ENCODE results near the gene ATG13.
"Not testable (repeated sequence)": the region's sequence is repeated elsewhere in the genome, so short reads cannot be mapped to it uniquely, and the experiment has no call there.

The ATG13 gene

DNA sequence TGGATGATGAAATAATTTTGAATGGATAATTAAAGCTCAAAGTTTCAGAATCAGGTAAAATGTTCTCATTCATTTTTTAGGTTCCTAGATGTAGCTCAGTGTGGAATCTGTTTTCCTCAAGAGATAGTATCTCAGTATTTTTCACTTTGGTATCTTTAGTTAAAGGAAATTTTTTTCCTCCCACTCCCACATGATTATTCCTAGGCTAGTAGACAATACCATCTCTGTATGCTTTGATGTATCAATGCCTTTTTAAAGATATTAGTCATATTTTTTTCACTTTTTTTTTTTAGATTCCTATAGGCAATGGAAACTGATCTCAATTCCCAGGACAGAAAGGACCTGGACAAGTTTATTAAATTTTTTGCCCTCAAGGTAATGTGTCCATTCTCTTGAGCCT, 26.6 kb downstream of the ATG13 start:
- no peak for DNase-seq (ENCODE audit: low spot score)

DNA sequence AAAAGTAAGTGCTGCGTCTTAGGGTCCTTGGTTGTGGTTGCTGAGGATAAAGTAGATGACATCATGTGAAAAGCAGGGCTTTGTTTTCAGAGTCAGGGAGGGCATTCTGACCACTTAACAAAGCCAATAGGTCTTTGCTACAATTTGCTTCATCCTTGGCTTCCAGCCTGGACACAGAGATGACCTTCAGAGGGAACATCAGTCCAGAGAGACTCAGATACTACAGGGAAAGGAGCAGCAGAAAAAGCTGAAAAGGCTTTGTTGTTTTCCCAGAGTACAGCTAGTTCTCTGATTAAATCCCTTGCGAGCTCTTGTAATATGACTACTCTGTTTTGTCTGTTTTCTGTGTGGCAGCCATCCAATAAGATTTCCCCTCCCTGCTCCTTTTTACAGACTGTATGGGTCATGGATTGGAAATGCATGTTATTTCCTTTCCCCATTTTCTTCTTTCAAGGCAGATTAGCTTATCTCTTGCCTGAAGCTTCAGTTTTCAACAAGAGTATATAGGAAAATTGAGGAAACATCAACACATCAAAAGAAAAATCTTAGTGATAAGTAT, 31.9 kb downstream of the ATG13 start:
- no peak for DNase-seq (ENCODE audit: low spot score)

DNA sequence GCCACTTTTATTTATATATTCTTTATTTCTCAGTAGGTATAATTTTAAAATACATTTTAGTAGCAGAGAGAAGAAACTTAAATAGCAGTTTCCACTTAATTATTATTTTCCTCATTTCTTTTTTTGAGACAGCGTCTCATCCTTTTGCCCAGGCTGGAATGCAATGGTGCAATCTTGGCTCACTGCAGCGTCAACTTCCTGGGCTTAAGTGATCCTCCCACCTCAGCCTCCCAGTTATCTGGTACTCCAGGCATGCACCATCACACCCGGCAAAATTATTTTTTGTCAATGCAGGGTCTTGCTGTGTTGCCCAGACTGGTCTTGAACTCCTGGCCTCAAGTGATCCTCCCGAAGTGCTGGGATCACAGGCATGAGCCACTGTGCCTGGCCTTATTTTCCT, 38.3 kb downstream of the ATG13 start:
- no peak for DNase-seq (ENCODE audit: low spot score)

DNA sequence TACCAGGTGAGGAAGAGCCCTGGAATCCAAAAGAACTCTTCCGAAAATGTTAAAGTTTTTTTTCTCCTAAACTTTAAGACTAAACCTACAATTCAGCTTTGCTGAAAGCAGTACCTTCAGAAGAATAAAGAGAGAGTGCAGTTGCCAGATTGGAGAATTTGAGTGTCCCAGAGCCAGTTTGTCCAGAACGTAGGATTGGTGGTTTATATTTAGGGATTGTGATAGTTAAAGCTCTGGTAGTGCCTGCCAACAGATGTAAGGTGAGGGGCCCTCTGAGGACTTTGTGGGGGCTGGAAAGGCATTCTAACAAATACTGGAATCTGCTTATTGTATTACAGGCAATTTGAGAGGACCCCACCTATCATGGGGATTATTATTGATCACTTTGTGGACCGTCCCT, 39.8 kb downstream of the ATG13 start:
- DNase-seq (ENCODE audit: low spot score), result no peak

DNA sequence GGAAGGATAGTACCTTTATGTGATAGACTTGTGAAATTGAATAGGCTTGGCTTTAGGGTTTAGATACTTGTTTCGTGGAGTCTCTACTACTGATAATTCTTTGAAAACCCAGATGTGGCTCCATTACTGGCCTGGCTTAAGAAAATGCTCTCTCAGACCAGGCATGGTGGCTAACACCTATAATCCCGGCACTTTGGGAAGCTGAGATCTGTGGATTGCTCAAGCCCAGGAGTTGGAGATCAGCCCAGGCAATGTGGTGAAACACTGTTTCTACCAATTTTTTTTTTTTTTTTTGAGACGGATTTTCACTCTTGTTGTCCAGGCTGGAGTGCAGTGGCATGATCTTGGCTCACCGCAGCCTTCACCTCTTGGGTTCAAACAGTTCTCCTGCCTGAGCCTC, 40.9 kb downstream of the ATG13 start:
- no peak for DNase-seq (ENCODE audit: low spot score)

DNA sequence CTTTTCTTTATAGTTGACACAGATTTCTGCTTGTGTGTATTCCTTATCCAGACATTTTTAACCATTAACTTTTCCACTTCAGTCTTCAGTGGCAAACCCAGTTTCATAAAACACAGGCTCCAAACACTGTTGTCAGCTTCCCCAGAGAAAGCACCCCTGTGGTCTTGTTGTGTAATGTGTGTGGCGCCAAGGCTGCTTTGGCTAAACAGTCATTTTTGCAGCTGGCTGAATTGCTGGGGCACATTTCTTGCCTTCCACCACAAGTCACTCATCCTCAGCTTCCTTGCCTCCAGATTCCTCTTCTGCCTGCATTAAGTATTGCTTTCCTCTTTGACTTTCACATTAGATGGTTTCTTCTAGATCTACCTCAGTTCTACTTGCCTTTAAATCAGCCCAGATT, 42.6 kb downstream of the ATG13 start:
- no peak for DNase-seq (ENCODE audit: low spot score)

DNA sequence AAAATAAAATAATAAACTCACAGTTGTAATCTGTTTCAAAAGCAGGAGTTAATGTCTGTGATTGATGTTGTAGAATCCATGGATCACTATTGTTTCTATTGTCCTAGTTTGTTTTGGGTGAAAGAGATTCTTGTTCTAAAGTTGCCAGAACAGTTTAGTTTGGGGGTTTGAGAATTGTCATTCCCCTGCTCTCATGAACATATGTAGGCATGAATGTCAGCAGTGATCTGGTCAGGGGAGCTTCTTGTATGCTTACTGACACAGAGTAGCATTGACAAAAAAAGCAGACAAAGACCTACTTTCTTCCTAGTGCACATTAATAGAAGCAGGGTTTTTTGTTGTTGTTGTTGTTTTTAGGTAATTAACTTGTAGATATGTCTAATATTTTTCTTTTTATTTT, 44.5 kb downstream of the ATG13 start:
- no peak for DNase-seq (ENCODE audit: low spot score)

DNA sequence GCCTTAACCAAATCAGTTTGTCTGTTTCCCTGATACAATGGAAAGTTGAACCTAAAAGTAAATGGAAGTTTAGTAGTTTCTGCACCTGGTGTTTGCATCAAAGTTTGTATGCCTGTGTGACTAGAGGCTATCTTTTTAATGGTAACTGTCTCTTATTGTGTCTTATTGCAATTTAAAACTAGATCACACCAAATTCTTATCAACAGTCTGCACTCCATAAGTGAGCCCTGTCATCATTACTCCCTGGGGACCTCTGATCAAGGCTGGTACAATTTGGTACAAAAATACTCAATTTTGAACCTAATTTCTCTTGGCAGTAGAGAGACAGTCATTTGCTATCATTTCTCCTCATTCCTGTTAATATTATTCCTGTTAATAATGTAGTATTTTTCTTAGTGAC, 45.0 kb downstream of the ATG13 start:
- DNase-seq (ENCODE audit: low spot score), result no peak

DNA sequence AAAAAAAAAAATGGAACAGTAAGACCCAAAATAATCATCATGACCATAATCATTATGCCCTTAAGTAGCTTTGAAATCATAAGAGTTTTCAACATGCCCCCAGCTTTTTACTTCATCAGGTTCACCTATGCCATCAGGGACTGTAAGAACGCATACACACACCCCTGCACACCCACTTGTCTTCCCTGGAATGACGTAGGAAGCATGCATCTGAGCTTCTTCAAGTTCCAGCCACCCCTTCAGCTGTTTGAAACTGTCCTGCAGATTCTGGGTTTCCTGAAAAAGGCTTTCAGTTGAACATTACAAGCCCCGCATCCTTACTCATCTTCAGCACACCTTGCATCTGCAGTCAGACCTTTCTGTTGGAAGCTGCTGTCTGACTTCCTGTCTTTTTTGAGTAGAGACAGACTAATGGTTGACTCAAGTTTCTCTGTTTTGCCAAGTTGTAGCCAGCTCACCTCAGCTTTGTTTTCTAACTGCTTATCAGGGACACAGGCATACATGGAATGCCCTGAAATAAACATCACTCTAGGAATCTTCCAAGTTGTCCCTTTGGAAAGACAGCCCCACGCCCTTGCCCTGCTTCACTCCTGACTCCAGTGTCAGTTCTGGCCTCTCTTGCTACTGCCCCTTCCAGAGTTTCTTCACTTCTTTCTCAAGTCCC, 46.1 kb downstream of the ATG13 start:
- no peak for DNase-seq (ENCODE audit: low spot score)

DNA sequence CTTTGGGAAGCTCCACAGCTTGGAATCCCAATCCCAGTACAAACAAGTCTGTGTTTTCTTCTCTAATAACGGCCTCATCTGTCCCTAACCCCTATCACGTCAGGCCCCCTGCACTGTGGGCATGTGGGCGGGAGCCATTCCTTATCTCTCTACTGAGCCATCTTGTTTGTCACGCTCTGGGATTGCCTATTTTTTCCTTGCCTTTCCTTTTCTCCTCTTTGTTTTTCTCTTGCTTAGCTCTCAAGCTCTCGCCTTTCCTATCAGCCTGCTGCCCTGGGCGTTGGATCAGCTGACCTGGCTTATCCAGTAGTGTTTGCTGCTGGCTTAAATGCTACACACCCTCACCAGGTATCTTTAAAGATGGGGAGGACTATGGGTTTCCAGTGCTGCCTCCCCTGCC, 47.3 kb downstream of the ATG13 start:
- DNase-seq (ENCODE audit: low spot score), result no peak

DNA sequence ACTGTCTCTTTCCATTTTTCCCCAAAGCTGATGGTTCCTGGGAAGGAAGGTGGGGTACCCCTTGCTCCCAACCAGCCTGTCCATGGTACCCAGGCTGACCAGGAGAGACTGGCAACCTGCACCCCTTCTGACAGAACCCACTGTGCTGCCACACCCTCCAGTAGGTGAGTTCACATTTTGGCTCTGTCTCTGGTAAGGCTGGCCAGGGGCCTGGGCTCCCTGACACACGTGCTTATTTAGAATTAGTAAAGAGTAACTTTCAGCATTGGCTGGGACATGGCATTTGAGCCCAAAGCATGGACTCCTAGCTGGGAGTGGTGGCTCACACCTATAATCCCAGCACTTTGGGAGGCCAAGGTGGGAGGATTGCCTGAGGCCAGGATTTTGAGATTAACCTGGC, 48.0 kb downstream of the ATG13 start:
- DNase-seq (ENCODE audit: low spot score), result no peak

DNA sequence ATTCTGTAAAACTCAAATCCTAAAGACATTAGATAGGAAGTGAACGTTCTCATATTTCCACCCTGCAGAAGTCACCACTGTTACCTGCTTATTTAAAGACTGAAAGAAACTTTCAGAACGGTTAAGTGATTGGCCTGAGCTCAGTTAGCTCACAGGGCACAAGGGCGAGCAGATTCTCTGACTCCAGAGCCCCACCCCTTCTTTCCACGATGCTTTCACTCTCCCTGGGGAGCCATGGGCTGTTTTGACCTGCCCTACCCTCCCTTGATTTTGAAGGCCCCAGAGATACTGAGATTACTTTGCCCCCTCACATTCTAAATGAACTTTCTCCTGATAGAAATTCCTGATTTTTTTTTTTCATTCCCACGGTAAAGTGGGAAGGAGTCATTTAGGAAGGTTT, 49.2 kb downstream of the ATG13 start:
- no peak for DNase-seq (ENCODE audit: low spot score)

DNA sequence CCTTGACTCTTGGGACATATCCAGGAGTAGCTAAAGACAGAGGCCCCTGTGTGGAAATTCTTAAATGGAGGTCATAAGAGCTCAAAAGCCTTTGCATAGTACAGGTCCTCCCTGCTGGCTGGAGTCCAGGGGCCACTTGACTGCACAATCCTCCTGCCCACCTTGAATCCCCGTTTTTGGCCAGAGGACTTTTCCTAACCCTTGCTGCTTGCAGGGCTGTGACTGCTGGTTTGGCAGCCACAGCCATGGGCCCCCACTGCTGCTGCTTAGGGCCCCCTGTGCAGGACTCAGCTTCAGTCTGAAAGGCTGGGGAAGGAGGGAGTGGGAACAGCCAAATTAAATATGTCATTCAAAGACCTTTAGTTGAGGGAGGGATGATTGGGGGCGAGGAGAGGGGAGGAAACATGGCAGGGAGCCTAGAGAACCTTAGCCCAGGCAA, 49.7 kb downstream of the ATG13 start:
- no peak for DNase-seq (ENCODE audit: low spot score)

DNA sequence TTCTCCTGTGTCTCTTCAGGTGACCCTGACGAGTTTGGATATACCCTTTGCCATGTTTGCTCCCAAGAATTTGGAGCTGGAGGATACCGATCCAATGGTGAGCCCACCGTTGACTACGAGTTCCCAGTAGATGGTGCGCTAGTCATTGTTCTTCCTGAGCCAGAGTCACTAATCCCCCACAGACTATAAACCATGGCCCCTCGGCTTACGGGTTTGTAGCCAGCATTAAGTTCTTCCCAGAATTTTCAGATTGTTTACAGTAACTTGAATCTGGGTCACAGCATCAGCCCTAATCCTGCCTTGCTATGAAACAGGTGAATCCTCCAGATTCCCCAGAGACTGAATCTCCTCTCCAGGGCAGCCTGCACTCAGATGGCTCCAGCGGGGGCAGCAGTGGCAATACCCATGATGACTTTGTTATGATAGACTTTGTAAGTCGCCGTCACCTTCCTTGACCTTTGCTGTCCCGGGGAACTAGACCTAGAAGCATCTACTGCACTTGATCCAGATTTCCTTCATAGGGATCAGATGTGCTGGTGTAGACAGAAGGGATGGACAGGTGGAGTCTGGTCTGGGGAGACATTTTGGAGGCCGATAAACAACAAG, 51.2 kb downstream of the ATG13 start:
- DNase-seq (ENCODE audit: low spot score), result peak; percentile 72

DNA sequence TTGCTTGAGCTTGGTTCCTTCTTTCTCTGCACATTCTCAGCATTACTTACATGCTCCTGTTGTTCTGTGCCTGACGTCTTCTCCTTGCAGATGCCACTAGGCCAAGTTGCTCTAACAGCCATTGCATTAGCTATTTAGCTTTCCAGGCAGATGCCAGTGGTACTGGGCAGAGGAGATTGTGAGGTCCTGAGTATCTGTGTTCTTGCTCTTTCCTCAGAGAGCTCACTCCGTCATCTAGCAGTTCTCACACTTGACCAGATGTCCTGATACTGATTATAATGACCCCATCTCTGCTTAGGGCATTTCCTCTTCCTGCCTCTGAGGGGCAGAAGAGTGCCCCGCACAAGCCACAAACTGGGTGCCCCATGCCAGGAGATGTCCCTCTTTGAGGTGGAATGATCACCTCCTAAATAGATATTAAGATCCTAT, 52.4 kb downstream of the ATG13 start:
- peak; percentile 62 for DNase-seq (ENCODE audit: low spot score)

DNA sequence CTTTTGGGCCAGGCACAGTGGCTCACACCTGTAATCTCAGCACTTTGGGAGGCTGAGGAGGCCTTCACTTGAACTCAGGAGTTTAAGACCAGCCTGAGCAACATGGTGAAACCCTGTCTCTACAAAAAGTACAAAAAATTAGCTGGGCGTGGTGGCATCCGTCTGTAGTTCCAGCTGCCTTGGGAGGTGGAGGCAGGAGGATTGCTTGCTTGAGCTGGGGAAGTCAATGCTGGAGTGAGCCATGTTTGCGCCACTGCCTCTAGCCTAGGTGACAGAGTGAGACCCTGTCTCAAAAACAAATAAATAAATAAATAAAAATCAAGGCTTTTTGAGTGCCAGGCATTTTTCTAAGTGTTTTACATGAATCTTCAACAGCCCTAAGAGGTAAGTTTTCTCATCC, 53.2 kb downstream of the ATG13 start:
- DNase-seq (ENCODE audit: low spot score), result not testable (repeated sequence)

DNA sequence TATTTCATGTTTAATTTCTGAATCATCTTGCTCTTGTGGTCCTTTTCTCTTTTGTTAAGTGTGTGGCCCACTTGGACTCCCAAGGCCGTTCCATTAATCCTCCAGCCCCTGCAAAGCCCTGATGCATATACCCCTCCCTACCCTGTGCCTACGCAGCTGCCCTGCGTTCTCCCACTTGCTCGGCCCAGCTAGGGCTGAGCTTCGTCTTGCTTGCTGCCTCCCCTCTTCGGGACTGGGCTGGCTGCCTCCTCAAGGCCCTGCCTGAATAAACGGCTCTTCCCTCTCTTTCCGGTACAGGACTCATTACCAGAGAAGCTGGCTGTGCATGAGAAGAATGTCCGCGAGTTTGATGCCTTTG, 54.6 kb downstream of the ATG13 start:
- no peak for DNase-seq (ENCODE audit: low spot score)

DNA sequence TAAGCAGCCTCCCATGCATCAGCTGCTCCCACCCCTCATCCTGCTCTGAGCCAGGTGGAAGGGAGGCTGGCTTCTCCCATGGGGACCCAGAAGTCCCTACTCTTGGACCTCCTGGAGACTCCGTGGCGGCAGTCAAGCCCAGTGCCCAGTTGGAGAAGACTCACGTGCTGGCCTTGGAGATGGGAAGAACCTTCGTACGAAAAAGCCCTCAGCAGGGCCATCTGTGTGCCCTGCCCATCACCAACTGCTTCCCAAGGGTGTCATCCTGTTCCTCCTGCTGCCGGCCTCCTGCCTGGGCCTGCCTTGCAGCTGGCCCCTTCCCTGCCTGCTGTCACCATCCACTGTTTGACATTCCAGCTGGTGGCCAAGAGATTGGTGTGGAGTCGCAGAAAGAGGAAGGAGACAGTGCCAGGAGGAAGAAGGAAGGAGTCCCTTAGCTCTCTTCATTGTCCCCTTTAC, 55.1 kb downstream of the ATG13 start:
- no peak for DNase-seq (ENCODE audit: low spot score)

DNA sequence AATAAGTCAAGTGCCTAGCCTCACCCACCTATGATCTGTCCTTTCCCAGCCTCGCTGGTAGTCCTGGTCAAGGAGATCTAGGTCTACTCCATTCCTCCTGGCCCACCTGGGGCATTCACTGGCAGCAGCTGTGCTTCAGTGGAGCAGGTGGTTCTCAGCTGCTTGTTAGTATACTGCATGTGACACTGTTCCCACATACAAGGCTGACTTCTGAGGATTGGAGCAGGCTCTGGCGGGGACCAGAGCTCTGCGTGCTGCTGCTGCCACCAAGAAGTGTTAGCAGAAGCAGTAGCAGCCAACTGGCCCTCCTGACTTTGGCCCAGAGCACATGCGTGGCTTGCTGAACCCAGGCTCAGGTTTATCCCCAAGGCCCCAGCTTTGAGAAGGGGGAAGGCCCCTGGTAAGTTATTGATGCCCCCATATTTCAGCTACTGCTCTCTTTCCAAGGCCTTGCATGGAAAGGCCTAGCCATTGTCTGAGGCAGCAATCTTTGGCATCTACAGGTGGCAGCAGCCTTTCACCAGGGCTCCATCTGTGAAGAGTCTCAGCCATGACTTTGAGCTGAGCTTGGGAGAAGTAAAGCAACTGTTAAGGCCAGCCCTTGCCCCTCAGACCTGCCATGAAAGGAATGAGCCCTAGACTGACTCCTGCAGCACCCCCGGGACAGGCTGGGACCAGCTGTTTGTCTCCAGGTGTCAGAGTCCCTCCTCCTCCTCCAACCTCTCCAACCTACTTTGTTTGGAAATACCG, 56.5 kb downstream of the ATG13 start:
- DNase-seq (ENCODE audit: low spot score), result no peak

DNA sequence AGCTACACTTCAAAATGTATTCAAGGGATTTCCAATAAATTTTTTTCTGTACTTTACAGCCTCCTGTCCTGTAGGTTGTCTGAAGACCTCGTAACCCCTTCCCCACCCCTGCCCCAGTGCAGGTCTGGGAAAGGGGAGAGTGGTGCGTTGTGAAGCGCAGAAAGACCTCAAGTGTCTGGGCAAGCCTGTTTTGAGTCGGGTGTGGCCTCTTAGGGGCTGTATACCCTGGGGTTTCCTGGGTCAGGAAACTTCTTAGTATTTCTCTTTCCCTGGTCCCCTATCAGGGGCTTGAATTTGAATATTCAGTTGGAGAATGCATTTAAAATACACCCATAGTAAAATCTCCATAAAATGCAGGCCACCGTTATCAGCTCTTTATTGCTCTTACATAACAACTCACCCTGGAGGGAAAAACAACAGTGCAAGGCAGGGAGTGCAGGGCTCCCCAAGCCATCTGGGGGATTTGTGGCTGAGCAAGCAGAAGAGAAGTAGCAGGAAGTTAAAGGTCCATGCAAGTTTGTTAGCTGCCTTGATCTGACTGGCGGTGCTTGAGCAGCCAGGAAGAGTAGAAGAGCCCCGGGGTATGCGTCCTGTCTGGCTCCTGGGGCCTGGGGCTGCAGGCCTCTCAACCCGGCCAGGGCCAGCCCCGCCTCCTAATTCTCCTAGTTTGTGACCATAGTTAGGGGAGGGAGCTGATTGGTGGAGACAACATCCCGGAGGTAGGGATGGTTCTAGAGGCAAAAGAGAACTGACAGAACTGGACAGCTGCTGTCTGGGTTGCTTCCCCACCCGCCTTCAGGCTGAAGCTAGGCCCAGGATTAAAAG, 57.3 kb downstream of the ATG13 start:
- DNase-seq (ENCODE audit: low spot score), result no peak

DNA sequence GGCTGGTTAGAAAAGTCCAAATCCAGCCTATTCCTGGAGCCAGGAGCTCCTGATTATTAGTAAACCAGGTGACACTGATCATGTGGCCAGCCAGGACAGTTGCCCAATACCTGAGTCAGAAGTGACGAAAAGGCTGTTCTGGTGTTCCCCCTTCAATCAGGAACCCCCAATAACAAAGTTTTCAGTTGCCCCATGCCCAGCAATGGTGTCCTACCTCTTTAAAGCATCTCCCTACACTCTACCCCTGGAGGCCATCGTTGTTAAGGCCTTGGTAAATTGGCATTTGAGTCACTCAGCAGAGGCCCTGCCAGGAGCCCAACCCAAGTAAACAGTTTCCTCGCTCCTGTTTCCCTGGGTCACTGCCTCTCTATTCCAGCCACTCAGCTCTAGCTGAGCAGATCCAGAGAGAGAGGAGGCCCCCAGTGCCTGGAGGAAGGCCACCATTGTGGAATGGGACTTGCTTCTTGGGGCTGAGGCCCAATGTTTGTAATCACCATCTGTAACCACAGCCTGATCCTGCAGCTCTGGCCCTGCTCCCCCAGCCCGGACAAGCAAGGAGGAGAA, 58.0 kb downstream of the ATG13 start:
- DNase-seq (ENCODE audit: low spot score), result no peak

DNA sequence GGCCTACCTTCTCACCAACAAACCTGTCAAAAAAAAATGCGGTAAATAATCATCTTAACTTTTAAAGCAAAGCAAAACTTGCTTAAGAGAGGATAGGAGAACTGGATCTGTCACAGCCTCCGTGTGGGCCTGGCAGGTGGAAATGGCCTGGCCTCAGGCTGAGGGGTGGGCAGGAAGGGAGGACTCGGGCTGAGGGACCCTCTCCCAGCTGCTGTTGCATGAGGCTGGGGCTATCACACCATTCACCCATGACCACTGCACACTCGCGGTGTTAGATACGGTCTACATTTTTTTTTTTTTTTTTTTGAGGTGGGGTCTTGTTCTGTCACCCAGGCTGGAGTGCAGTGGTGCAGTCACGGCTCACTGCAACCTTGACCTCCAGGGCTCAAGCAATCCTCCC, 58.6 kb downstream of the ATG13 start:
- no peak for DNase-seq (ENCODE audit: low spot score)
